Measurements from ENCODE around the gene ARHGEF10L.
A peak's percentile ranks its signal among the peaks of the same experiment; 100 is the strongest.

Gene ARHGEF10L

DNA sequence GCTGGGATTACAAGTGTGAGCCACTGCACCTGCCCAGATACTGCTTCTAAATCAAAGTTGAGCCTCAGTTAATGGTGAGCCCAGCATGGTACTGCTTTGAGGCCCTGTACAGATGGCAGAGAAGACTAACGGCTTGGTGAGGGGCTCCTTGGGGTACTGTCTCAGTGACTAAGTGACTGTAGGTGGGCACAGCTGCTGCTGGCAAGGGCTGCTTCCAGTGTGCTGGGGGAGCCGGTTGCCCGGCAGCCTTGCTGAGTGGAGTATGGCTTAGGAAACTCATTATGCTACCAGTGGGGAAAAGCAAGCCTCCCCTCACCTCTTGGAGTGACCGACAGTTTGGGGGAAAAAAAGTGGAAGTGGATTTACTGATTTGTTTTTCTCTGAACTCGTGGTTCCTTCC is 23.6 kb upstream of the ARHGEF10L start:
- no peak overlapping the region for H3K27ac ChIP-seq (ENCODE audit: extremely low read depth, low read depth, low read length)
- H3K4me3 ChIP-seq (ENCODE audit: low read depth, low read length) = no peak overlapping the region
- no peaks in the 10 kb centered on the region for H3K36me3 ChIP-seq (ENCODE audit: control insufficient read depth in 2 of 2, insufficient read depth in 1 of 2, low read length in 2 of 2)
- no peaks in the 10 kb centered on the region for H3K4me1 ChIP-seq (ENCODE audit: control insufficient read depth, insufficient read depth, low read length)
- no peaks in the 10 kb centered on the region for H3K9me3 ChIP-seq (ENCODE audit: control insufficient read depth, insufficient read depth, low read depth, low read length)
- TF ChIP-seq, protein P1, sequence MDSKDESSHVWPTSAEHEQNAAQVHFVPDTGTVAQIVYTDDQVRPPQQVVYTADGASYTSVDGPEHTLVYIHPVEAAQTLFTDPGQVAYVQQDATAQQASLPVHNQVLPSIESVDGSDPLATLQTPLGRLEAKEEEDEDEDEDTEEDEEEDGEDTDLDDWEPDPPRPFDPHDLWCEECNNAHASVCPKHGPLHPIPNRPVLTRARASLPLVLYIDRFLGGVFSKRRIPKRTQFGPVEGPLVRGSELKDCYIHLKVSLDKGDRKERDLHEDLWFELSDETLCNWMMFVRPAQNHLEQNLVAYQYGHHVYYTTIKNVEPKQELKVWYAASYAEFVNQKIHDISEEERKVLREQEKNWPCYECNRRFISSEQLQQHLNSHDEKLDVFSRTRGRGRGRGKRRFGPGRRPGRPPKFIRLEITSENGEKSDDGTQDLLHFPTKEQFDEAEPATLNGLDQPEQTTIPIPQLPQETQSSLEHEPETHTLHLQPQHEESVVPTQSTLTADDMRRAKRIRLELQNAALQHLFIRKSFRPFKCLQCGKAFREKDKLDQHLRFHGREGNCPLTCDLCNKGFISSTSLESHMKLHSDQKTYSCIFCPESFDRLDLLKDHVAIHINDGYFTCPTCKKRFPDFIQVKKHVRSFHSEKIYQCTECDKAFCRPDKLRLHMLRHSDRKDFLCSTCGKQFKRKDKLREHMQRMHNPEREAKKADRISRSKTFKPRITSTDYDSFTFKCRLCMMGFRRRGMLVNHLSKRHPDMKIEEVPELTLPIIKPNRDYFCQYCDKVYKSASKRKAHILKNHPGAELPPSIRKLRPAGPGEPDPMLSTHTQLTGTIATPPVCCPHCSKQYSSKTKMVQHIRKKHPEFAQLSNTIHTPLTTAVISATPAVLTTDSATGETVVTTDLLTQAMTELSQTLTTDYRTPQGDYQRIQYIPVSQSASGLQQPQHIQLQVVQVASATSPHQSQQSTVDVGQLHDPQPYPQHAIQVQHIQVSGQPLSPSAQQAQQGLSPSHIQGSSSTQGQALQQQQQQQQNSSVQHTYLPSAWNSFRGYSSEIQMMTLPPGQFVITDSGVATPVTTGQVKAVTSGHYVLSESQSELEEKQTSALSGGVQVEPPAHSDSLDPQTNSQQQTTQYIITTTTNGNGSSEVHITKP (tag by site-specific recombination; IDR thresholded peaks at IDR 0.05) = peak; percentile 43
- peak; percentile 48 for TF ChIP-seq ZIC2 (tag by site-specific recombination; IDR thresholded peaks at IDR 0.05)
- TF ChIP-seq ZNF521 (tag by site-specific recombination; IDR thresholded peaks at IDR 0.05) = no peak
- TF ChIP-seq, protein P2, sequence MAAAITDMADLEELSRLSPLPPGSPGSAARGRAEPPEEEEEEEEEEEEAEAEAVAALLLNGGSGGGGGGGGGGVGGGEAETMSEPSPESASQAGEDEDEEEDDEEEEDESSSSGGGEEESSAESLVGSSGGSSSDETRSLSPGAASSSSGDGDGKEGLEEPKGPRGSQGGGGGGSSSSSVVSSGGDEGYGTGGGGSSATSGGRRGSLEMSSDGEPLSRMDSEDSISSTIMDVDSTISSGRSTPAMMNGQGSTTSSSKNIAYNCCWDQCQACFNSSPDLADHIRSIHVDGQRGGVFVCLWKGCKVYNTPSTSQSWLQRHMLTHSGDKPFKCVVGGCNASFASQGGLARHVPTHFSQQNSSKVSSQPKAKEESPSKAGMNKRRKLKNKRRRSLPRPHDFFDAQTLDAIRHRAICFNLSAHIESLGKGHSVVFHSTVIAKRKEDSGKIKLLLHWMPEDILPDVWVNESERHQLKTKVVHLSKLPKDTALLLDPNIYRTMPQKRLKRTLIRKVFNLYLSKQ (tag by site-specific recombination; IDR thresholded peaks at IDR 0.05; ENCODE audit: borderline replicate concordance) = no peak
- TF ChIP-seq, protein P3, sequence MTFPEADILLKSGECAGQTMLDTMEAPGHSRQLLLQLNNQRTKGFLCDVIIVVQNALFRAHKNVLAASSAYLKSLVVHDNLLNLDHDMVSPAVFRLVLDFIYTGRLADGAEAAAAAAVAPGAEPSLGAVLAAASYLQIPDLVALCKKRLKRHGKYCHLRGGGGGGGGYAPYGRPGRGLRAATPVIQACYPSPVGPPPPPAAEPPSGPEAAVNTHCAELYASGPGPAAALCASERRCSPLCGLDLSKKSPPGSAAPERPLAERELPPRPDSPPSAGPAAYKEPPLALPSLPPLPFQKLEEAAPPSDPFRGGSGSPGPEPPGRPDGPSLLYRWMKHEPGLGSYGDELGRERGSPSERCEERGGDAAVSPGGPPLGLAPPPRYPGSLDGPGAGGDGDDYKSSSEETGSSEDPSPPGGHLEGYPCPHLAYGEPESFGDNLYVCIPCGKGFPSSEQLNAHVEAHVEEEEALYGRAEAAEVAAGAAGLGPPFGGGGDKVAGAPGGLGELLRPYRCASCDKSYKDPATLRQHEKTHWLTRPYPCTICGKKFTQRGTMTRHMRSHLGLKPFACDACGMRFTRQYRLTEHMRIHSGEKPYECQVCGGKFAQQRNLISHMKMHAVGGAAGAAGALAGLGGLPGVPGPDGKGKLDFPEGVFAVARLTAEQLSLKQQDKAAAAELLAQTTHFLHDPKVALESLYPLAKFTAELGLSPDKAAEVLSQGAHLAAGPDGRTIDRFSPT (tag by site-specific recombination; IDR thresholded peaks at IDR 0.05) = no peak
- CTCF ChIA-PET = no interaction called here
- POLR2A ChIA-PET = no interaction called here

DNA sequence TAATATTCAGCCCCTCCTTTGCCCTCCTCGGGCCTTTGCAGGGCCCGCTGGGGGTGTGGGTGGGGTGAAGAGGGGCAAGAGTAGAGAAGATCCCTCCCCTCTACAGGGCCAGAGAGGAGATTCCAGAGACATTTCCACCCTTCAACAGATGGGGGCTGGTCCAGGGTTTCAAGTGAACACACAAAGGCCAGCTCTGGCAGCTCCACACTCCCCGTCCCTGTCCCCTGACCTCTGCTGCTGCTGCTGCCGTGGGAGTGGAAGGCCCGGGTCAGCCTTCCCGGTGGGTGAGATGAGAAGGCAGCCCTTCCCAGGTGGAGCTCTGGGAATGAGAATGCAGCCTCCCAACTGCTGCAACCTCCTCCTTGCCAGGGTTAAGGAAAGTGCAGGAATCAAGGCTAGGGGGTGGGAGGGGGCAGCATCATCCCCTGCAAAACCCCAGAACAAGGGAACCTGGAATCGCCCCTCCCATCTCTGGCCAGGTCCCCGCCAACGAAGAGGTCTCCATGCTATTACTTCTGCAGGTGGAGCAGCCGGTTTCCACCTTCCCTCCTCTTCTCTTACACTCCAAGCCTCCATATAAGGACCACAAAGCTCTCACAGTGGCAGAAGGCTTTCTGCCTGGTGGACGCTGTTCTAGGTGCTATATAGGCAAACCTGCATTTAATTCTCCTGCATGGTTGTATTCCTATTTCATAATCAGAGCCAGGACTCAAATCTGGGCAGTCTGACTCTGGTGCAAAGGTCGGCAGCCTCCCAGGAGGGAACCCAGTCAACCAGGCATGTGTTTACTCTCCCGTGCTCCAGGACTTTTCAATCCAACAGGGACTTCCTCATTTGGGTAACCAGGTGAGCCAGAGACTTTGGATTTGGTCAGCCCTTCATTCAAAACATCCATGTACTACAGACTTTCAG is 22.9 kb upstream of the ARHGEF10L start:
- H3K9me3 ChIP-seq (ENCODE audit: control insufficient read depth, insufficient read depth, low read depth, low read length) = no peaks in the 10 kb centered on the region
- no peaks in the 10 kb centered on the region for H3K36me3 ChIP-seq (ENCODE audit: control insufficient read depth in 2 of 2, insufficient read depth in 1 of 2, low read length in 2 of 2)
- H3K4me3 ChIP-seq (ENCODE audit: low read depth, low read length) = no peak overlapping the region
- POLR2A ChIA-PET = interaction anchor here (0.8 kb wide), 1 partner anchor 53 kb away, joined by 3 read pairs; no protein-coding TSS in a partner anchor
- no peaks in the 10 kb centered on the region for H3K4me1 ChIP-seq (ENCODE audit: control insufficient read depth, insufficient read depth, low read length)
- CTCF ChIA-PET = interaction anchor here (1.0 kb wide), 1 partner anchor 14 kb away, joined by 3 read pairs; no protein-coding TSS in a partner anchor
- H3K27ac ChIP-seq (ENCODE audit: extremely low read depth, low read depth, low read length) = no peak overlapping the region
- TF ChIP-seq ZNF324 (tag by site-specific recombination; IDR thresholded peaks at IDR 0.05) (no peak), ZNF785 (tag by site-specific recombination; IDR thresholded peaks at IDR 0.05) (no peak), SETDB1 (IDR thresholded peaks at IDR 0.05; ENCODE audit: insufficient read length, low read length) (no peak), EGR2 (tag by site-specific recombination; IDR thresholded peaks at IDR 0.05; ENCODE audit: low read depth) (no peak), ZNF292 (tag by site-specific recombination; IDR thresholded peaks at IDR 0.05; ENCODE audit: borderline replicate concordance, low read depth) (no peak), HOXA7 (CRISPR knock-in tag; IDR thresholded peaks at IDR 0.05; ENCODE audit: borderline replicate concordance) (no peak), SP2 (tag by site-specific recombination; IDR thresholded peaks at IDR 0.05) (no peak), ZNF768 (tag by site-specific recombination; IDR thresholded peaks at IDR 0.05) (no peak)
- TF ChIP-seq, protein P4, sequence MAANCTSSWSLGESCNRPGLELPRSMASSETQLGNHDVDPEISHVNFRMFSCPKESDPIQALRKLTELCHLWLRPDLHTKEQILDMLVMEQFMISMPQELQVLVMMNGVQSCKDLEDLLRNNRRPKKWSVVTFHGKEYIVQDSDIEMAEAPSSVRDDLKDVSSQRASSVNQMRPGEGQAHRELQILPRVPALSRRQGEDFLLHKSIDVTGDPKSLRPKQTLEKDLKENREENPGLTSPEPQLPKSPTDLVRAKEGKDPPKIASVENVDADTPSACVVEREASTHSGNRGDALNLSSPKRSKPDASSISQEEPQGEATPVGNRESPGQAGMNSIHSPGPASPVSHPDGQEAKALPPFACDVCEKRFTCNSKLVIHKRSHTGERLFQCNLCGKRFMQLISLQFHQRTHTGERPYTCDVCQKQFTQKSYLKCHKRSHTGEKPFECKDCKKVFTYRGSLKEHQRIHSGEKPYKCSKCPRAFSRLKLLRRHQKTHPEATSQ (tag by site-specific recombination; IDR thresholded peaks at IDR 0.05) = no peak
- TF ChIP-seq, protein P5, sequence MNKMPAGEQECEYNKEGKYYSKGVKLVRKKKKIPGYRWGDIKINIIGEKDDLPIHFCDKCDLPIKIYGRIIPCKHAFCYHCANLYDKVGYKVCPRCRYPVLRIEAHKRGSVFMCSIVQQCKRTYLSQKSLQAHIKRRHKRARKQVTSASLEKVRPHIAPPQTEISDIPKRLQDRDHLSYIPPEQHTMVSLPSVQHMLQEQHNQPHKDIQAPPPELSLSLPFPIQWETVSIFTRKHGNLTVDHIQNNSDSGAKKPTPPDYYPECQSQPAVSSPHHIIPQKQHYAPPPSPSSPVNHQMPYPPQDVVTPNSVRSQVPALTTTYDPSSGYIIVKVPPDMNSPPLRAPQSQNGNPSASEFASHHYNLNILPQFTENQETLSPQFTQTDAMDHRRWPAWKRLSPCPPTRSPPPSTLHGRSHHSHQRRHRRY (tag by site-specific recombination; IDR thresholded peaks at IDR 0.05) = no peak
- TF ChIP-seq, protein P6, sequence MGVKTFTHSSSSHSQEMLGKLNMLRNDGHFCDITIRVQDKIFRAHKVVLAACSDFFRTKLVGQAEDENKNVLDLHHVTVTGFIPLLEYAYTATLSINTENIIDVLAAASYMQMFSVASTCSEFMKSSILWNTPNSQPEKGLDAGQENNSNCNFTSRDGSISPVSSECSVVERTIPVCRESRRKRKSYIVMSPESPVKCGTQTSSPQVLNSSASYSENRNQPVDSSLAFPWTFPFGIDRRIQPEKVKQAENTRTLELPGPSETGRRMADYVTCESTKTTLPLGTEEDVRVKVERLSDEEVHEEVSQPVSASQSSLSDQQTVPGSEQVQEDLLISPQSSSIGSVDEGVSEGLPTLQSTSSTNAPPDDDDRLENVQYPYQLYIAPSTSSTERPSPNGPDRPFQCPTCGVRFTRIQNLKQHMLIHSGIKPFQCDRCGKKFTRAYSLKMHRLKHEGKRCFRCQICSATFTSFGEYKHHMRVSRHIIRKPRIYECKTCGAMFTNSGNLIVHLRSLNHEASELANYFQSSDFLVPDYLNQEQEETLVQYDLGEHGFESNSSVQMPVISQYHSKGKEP (tag by site-specific recombination; IDR thresholded peaks at IDR 0.05) = no peak
- TF ChIP-seq, protein P7, sequence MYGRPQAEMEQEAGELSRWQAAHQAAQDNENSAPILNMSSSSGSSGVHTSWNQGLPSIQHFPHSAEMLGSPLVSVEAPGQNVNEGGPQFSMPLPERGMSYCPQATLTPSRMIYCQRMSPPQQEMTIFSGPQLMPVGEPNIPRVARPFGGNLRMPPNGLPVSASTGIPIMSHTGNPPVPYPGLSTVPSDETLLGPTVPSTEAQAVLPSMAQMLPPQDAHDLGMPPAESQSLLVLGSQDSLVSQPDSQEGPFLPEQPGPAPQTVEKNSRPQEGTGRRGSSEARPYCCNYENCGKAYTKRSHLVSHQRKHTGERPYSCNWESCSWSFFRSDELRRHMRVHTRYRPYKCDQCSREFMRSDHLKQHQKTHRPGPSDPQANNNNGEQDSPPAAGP (tag by site-specific recombination; IDR thresholded peaks at IDR 0.05) = no peak
- TF ChIP-seq, protein P8, sequence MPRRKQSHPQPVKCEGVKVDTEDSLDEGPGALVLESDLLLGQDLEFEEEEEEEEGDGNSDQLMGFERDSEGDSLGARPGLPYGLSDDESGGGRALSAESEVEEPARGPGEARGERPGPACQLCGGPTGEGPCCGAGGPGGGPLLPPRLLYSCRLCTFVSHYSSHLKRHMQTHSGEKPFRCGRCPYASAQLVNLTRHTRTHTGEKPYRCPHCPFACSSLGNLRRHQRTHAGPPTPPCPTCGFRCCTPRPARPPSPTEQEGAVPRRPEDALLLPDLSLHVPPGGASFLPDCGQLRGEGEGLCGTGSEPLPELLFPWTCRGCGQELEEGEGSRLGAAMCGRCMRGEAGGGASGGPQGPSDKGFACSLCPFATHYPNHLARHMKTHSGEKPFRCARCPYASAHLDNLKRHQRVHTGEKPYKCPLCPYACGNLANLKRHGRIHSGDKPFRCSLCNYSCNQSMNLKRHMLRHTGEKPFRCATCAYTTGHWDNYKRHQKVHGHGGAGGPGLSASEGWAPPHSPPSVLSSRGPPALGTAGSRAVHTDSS (tag by site-specific recombination; IDR thresholded peaks at IDR 0.05) = no peak
